ENCODE results near the gene CLDN34. TPM values are rescaled to one million over a fixed set of nuclear protein-coding genes. Genes with fewer than 3 reads are reported as not detected.

The CLDN34 gene
- total and polyA plus RNA-seq, 2 of the 13 experiments (the other 11 are each of a cell fraction or from before 2014, with no cell fraction given): not detected

GRCh38 chrX:9992061-9992460 lies 24.9 kb downstream of the CLDN34 start (continued):
- TF ChIP-seq, protein P1, sequence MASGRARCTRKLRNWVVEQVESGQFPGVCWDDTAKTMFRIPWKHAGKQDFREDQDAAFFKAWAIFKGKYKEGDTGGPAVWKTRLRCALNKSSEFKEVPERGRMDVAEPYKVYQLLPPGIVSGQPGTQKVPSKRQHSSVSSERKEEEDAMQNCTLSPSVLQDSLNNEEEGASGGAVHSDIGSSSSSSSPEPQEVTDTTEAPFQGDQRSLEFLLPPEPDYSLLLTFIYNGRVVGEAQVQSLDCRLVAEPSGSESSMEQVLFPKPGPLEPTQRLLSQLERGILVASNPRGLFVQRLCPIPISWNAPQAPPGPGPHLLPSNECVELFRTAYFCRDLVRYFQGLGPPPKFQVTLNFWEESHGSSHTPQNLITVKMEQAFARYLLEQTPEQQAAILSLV (CRISPR knock-in tag; IDR thresholded peaks at IDR 0.05; ENCODE audit: borderline replicate concordance): no peak

DNA sequence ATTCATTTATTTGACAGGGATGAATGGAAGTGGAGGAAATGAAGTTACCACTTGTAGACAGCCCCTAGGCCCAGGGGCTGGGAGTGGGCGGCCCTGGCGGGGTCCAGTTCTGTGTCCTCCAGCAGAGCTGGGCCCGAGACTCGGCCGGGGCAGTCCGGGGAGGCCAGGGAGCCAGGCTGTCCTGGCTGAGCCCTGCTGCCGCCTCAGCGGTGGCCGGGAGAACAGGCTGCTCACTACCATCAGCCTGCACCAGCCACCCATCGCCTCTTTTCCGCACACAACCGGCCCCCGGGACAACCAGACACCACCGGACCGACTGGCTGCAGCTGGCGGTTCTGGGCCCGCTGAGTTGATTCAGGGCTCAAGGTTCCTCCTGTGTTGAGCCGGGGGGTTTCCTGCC lies 25.6 kb downstream of the CLDN34 start:
- BruUV-seq (replicated peaks): no TSS peak
- Histone ChIP-seq H3K4me2 (ENCODE audit: low read depth, low read length) (no peak overlapping the region), H3K9me3 (ENCODE audit: low read length) (no peaks in the 10 kb centered on the region), H2AFZ (ENCODE audit: low read length) (no peak overlapping the region), H3K4me1 (ENCODE audit: insufficient read depth, low read length) (peaks cover 8% of the 10 kb centered on the region; the same call in 1 of the 2 replicates), H3K9ac (ENCODE audit: insufficient read depth, low read depth, low read length) (no peak overlapping the region), H3K4me3 (replicated peaks in 1 of 3; ENCODE audit: insufficient read depth in 1 of 3, low read depth in 2 of 3, low read length in 3 of 3) (no peak overlapping the region), H4K20me1 (ENCODE audit: insufficient read depth, low read length) (no peaks in the 10 kb centered on the region), H3K79me2 (ENCODE audit: insufficient read depth, low read length) (no peaks in the 10 kb centered on the region), H3K27ac (ENCODE audit: extremely low read length, insufficient read depth, low read length) (no peak overlapping the region), H3K27me3 (ENCODE audit: control insufficient read depth in 1 of 2, insufficient read depth in 2 of 2, low read length in 2 of 2) (no peaks in the 10 kb centered on the region), H3K36me3 (replicated peaks in 1 of 2; ENCODE audit: control insufficient read depth in 1 of 2, insufficient read depth in 2 of 2, low read length in 2 of 2) (no peaks in the 10 kb centered on the region)
- intact Hi-C loops (cut with micrococcal nuclease; ENCODE audit: unreplicated experiment) (no loop called here), in situ Hi-C loops (cut with HindIII; ENCODE audit: extremely low pct_ligation_motif_present, low pct_unique_long_range_greater_than_20kb) (loop anchor here (10.0 kb wide), 1 partner anchor 108 kb away; no protein-coding TSS in a partner anchor)
- DNase-seq (ENCODE audit: low spot score) (no peak), FAIRE-seq (no peak), ATAC-seq (no peak)
- WGBS (ENCODE audit: low lambda C conversion rate): 83% methylated on average over 2 of the region's 18 CpGs
- CTCF ChIA-PET (ENCODE audit: low intra/inter-chr PET ratio, low total read pairs): interaction anchor here (9.0 kb wide), 1 partner anchor 125 kb away, joined by 696 read pairs; no protein-coding TSS in a partner anchor
- POLR2A ChIA-PET: no interaction called here
- TF ChIP-seq HMG20A (CRISPR knock-in tag; IDR thresholded peaks at IDR 0.05; ENCODE audit: borderline replicate concordance) (no peak), KDM1A (CRISPR knock-in tag; IDR thresholded peaks at IDR 0.05) (no peak), ZSCAN30 (CRISPR knock-in tag; IDR thresholded peaks at IDR 0.05) (no peak), NFYB (CRISPR knock-in tag; IDR thresholded peaks at IDR 0.05) (no peak), HCFC1 (IDR thresholded peaks at IDR 0.05; ENCODE audit: low read depth, low read length) (no peak), KLF9 (CRISPR knock-in tag; IDR thresholded peaks at IDR 0.05; ENCODE audit: low read depth) (no peak), MXD4 (CRISPR knock-in tag; IDR thresholded peaks at IDR 0.05) (no peak), MXI1 (IDR thresholded peaks at IDR 0.05; ENCODE audit: borderline replicate concordance, low read depth, low read length) (no peak), PHB2 (IDR thresholded peaks at IDR 0.05; ENCODE audit: partially characterized antibody) (no peak), POLR2AphosphoS2 (IDR thresholded peaks at IDR 0.05; ENCODE audit: low read depth, low read length) (no peak), KLF12 (CRISPR knock-in tag; IDR thresholded peaks at IDR 0.05; ENCODE audit: borderline replicate concordance) (no peak)
- TF ChIP-seq, protein P2, sequence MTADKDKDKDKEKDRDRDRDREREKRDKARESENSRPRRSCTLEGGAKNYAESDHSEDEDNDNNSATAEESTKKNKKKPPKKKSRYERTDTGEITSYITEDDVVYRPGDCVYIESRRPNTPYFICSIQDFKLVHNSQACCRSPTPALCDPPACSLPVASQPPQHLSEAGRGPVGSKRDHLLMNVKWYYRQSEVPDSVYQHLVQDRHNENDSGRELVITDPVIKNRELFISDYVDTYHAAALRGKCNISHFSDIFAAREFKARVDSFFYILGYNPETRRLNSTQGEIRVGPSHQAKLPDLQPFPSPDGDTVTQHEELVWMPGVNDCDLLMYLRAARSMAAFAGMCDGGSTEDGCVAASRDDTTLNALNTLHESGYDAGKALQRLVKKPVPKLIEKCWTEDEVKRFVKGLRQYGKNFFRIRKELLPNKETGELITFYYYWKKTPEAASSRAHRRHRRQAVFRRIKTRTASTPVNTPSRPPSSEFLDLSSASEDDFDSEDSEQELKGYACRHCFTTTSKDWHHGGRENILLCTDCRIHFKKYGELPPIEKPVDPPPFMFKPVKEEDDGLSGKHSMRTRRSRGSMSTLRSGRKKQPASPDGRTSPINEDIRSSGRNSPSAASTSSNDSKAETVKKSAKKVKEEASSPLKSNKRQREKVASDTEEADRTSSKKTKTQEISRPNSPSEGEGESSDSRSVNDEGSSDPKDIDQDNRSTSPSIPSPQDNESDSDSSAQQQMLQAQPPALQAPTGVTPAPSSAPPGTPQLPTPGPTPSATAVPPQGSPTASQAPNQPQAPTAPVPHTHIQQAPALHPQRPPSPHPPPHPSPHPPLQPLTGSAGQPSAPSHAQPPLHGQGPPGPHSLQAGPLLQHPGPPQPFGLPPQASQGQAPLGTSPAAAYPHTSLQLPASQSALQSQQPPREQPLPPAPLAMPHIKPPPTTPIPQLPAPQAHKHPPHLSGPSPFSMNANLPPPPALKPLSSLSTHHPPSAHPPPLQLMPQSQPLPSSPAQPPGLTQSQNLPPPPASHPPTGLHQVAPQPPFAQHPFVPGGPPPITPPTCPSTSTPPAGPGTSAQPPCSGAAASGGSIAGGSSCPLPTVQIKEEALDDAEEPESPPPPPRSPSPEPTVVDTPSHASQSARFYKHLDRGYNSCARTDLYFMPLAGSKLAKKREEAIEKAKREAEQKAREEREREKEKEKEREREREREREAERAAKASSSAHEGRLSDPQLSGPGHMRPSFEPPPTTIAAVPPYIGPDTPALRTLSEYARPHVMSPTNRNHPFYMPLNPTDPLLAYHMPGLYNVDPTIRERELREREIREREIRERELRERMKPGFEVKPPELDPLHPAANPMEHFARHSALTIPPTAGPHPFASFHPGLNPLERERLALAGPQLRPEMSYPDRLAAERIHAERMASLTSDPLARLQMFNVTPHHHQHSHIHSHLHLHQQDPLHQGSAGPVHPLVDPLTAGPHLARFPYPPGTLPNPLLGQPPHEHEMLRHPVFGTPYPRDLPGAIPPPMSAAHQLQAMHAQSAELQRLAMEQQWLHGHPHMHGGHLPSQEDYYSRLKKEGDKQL (CRISPR knock-in tag; IDR thresholded peaks at IDR 0.05; ENCODE audit: low read depth): no peak
- TF ChIP-seq, protein P3, sequence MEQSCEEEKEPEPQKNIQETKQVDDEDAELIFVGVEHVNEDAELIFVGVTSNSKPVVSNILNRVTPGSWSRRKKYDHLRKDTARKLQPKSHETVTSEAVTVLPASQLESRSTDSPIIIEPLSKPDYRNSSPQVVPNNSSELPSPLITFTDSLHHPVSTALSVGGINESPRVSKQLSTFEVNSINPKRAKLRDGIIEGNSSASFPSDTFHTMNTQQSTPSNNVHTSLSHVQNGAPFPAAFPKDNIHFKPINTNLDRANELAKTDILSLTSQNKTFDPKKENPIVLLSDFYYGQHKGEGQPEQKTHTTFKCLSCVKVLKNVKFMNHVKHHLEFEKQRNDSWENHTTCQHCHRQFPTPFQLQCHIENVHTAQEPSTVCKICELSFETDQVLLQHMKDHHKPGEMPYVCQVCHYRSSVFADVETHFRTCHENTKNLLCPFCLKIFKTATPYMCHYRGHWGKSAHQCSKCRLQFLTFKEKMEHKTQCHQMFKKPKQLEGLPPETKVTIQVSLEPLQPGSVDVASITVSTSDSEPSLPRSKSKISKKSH (CRISPR knock-in tag; IDR thresholded peaks at IDR 0.05; ENCODE audit: borderline replicate concordance): no peak
- TF ChIP-seq, protein P4, sequence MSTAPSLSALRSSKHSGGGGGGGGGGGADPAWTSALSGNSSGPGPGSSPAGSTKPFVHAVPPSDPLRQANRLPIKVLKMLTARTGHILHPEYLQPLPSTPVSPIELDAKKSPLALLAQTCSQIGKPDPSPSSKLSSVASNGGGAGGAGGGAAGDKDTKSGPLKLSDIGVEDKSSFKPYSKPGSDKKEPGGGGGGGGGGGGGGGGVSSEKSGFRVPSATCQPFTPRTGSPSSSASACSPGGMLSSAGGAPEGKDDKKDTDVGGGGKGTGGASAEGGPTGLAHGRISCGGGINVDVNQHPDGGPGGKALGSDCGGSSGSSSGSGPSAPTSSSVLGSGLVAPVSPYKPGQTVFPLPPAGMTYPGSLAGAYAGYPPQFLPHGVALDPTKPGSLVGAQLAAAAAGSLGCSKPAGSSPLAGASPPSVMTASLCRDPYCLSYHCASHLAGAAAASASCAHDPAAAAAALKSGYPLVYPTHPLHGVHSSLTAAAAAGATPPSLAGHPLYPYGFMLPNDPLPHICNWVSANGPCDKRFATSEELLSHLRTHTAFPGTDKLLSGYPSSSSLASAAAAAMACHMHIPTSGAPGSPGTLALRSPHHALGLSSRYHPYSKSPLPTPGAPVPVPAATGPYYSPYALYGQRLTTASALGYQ (CRISPR knock-in tag; IDR thresholded peaks at IDR 0.05): no peak
